ENCODE measurements around the gene UBE2G1.

UBE2G1 gene

GRCh38 chr17:4333041-4333440, 33.4 kb downstream of the UBE2G1 start:
- no peak for DNase-seq

DNA sequence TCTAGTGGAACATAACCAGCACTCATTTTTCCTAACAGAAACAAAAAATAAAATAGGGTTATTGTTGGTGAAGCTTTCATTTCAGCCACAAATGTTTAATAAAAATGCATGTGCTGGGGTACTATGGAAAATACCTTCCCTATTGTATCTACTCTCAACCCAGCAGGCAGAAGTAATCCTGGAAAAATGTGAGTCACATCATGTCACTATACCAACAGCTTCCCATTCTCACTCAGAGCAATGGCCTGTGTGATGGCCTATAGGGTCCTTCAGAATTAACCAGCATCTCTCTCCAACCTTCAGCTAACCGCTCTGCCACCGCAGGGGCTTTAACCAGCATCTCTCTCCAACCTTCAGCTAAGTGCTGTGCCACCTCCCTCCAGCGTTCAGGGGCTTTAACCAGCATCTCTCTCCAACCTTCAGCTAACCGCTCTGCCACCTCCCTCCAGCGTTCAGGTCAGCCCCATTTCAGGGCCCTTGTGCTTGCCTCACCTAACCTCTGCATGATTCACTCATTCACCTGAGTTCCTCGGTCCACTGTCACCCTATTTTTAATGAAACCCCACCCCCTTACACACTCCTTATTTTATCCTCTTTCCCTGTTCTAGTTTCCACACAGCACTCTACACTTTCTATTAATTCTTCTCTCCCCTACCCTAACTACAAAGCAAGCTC, 34.0 kb downstream of the UBE2G1 start:
- no peak for DNase-seq

DNA sequence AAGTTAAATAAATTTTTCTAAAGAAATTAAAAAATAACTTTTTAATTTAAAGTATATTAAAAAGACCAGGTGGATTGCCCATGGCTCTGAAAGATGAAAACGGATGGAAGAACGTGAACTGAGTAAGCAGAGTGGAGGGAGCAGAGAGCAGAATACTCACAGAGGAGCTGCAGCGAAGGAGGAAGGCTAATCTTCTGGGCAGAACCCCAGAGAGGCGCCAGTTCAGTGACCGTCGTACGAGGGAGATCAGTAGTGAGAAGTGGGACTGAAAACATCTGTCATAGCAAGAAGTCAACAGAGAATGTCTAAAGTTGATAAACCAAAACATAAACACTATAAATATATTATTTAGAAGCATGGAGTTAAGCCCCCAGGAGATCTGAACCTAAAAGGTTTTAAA, 34.9 kb downstream of the UBE2G1 start:
- no peak for DNase-seq

DNA sequence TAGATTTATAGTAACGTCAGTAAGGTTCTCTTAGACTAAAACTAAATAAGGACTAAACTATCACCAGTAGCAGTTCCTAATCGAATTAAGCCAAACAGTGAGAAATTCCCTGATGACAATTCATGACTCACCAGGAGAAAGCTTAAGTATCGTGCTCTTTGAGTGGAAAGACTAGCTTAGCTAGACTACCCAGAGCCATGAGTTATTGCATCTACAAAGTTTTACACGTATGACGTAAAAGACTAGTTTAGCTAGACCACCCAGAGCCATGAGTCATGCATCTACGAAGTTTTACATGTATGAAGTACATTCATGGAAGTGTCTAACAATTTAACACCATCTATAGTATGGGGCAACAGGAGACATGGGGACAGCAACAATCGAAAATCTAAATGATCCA, 36.6 kb downstream of the UBE2G1 start:
- no peak for DNase-seq

DNA sequence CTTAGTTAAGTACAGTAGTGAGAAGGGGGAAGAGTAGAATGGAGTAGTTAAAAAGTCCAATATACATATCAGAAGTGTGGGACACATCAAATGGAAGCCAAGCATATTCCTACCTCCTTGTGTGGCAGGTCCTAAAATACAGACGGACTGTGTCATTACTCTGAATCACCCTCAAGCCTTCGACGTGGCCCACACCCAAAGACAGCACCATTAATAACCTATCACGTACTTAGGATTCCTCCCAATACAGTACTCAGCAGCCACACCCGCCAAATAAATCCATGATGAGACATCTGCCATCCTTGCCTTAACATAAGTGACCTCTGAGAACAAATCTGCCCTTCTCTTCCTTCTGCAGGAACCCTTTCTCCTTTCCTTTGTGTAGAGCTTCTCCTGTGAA, 38.9 kb downstream of the UBE2G1 start:
- no peak for DNase-seq

DNA sequence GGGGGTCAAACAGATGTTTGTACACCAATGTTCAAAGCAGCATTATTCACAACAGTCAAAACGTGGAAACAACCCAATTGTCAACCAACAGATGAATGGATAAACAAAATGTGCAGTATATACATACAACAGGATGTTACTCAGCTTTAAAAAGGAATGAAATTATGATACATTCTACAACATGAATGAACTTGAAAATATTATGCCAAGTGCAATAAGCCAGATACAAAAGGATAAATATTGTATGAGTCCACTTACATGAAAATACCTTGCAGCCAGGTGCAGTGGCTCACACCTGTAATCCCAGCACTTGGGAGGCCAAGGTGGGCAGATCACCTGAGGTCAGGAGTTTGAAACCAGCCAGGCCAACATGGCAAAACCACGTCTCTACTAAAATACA, 39.9 kb downstream of the UBE2G1 start:
- no peak for DNase-seq

DNA sequence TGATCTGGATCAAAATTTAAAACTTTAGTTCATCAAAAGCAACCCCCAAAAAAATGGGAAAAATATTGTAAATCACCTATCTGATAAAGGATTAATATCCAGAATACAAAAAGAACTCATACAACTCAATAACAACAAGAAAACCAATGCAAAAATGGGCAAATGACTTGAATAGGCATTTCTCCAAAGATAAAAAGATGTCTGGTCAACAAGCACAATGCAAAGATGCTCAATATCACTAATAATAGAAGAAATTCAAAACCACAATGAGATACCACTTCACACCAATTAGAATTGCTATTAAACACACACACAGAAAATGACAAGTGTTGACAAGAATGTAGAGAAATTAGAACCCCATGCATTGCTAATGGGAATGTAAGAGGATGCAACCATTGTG, 40.4 kb downstream of the UBE2G1 start:
- DNase-seq: no peak

DNA sequence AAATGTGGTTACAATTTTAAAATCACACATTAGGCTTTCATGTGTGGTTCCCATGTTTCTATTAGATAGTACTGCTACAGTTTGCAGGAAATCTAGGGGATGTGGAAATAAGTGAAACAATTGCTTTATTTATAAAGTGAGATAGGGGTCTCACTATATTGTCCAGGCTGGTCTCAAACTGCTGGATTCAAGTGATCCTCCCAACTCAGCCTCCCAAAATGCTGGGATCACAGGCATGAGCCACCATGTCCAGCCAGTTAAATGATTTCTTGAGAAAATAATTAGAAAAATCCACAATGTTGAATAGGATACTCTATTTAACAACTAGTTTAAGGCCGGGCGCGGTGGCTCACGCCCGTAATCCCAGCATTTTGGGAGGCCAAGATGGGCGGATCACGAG, 42.0 kb downstream of the UBE2G1 start:
- DNase-seq: no peak

GRCh38 chr17:4319221-4319620, 47.3 kb downstream of the UBE2G1 start:
- DNase-seq: no peak

- DNase-seq: no peak
Observed at GRCh38 chr17:4318596-4318995, 47.9 kb downstream of the UBE2G1 start.

GRCh38 chr17:4318186-4318585, 48.3 kb downstream of the UBE2G1 start:
- DNase-seq: no peak

DNA sequence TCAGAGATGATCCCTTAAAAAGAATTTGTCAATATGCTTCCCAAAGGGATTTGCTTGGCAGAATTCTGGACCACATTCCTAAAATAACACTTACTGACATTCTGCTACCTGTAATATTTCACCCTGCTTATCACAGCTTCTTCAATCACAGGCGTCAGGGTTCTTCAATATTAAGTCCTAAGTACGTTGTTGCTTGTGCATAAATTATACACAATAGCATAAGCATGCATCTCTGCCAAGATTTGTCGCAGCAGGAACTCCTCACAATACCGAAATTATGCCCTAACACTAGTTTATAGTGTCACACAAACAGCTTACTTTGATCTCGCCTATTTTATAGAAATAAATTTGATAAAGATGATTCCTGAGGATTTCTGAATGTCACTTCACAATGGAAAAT, 48.9 kb downstream of the UBE2G1 start:
- no peak for DNase-seq

DNA sequence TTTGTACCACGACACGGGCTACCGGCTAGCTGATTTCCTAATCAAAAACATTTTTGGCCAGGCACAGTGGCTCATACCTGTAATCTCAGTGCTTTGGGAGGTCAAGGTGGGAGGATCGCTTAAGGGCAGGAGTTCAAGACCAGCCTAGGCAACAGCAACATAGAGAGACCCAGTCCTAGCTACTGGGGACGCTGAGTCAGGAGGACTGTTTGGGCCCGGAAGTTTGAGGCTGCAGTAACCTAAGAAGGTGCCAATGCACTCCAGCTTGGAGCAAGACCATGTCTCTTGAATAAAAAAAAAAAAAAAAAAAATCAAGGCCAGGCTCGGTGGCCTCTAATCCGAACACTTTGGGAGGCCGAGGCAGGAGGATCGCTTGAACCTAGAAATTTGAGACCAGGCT, 49.8 kb downstream of the UBE2G1 start:
- DNase-seq: no peak

GRCh38 chr17:4314618-4315017, 51.9 kb downstream of the UBE2G1 start:
- DNase-seq: no peak

DNA sequence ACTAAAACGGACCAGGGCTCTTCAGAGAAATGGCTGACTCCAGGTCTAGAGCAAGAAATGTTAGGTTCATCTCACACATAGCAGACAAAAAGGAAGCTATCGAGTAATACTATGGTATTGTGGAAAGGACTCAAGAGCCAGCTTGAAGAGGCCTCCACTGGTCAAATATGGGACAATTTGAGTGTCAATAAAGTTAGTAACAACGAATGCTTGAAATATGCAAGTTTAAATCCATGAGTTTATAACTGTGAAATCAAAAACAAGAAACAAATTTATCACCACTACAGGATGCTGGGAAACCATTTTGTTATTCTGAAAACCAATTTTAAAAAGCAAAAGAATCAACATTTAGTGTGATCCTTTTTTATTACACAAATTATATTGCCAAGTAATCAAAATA, 52.3 kb downstream of the UBE2G1 start:
- no peak for DNase-seq

DNA sequence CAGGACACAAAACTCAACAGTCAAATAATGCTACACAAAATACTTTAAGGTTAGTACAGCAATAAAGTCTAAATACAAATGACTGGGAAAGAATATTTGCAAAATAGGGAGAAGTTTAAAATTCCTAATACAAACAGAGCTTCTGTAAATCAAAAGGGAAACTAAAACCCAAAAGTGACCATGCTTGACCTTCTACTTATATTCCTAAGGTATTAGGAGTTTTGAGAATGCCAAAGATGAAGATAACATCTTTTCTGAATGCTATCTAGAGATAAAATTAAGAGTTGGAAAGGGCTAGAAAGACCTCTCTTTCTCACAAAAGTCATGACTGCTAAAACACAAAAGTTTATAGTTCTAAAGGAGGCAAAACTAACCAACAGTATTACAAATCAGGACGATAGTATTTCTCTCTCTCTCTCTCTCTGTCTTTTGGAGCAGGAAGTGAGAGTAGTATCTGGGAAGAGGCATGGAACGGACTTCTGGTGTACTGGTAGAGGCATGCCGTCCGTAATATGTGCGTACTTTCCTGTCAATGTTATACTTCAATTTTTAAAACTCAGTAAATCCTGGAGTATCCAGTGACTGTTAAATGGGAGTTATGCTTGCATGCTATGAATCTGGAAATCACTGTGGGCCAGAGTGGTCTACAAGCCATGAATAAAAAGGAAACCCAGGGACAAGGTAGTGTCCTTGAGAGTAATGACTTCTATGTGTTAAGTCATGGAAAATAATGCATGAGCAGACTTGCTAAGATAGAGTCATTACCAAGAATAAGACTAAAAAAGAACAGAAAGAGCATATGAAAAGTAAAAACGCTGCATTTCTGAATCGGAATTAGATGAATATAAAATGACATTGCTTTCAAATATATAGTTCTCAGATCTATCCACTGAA, 53.0 kb downstream of the UBE2G1 start:
- DNase-seq: no peak

- DNase-seq: no peak
Observed at GRCh38 chr17:4310354-4311060, 56.0 kb downstream of the UBE2G1 start.

- DNase-seq: no peak
Observed at GRCh38 chr17:4309897-4310296, 56.6 kb downstream of the UBE2G1 start.

GRCh38 chr17:4307179-4307930, 59.1 kb downstream of the UBE2G1 start:
- no peak for DNase-seq

DNA sequence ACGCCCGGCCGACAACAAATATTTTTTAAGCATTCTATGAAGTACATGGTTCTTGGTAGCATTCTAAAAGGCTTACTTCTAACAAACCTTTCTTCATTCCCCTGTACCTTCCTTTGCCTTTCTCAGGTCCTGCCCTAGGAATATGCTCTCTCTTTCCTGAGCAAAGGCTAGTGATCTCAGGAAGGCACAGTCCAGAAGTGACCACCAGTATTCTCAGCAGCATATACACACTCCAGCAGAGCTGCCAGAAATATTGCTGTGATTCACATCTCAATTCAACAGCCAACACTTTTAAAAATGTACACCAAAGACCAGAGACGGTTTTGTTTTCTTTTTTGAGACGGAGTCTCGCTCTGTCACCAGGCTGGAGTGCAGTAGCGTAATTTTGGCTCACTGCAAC, 61.3 kb downstream of the UBE2G1 start:
- DNase-seq: no peak

- DNase-seq: peak; percentile 11 to 55
Observed at GRCh38 chr17:4304417-4305027, 62.0 kb downstream of the UBE2G1 start.

DNA sequence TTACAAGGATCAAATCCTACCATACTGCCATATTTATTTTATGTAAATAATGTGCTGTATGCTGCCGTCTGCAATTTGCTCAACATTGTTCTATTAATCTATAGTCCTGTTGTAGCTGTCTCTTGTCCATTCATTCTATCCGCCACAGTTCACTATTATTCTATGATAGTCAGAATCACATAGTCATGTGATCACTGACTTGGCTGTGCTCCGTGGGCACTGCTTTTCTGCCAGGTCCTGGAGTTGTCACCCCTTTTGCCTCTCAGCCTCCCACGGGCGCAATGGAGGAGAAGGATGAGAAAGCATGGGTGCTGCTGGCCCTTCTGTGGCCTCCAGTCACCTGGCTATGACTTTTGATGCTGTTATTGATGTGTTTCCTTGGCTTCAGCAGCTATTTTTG, 65.4 kb downstream of the UBE2G1 start:
- DNase-seq: no peak

- no peak for DNase-seq
Observed at GRCh38 chr17:4297351-4297750, 69.1 kb downstream of the UBE2G1 start.
